Measurements from ENCODE around the gene PDCL2.

GRCh38 chr4:55545641-55546505 is 46.2 kb downstream of the PDCL2 start:
- no peak for TF ChIP-seq EZH2 (IDR thresholded peaks at IDR 0.05; ENCODE audit: low read depth)
- TF ChIP-seq, protein P1, sequence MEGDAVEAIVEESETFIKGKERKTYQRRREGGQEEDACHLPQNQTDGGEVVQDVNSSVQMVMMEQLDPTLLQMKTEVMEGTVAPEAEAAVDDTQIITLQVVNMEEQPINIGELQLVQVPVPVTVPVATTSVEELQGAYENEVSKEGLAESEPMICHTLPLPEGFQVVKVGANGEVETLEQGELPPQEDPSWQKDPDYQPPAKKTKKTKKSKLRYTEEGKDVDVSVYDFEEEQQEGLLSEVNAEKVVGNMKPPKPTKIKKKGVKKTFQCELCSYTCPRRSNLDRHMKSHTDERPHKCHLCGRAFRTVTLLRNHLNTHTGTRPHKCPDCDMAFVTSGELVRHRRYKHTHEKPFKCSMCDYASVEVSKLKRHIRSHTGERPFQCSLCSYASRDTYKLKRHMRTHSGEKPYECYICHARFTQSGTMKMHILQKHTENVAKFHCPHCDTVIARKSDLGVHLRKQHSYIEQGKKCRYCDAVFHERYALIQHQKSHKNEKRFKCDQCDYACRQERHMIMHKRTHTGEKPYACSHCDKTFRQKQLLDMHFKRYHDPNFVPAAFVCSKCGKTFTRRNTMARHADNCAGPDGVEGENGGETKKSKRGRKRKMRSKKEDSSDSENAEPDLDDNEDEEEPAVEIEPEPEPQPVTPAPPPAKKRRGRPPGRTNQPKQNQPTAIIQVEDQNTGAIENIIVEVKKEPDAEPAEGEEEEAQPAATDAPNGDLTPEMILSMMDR (conservative IDR thresholded peaks at IDR 0.05), result no peak

All from PC-9 (cell line).